ENCODE data around the gene FAM151B. TPM values are rescaled to one million over a fixed set of nuclear protein-coding genes. Genes with fewer than 3 reads are reported as not detected.
A peak's percentile ranks its signal among the peaks of the same experiment; 100 is the strongest.
"Not testable (repeated sequence)": the region's sequence is repeated elsewhere in the genome, so short reads cannot be mapped to it uniquely, and the experiment has no call there.

FAM151B gene
- total RNA-seq, 1 experiment from 2014 or later = 4.3 TPM

GRCh38 chr5:80503641-80504040, 15.7 kb downstream of the FAM151B start:
- DNase-seq (ENCODE audit: low read depth) = no peak

GRCh38 chr5:80504833-80505232, 16.9 kb downstream of the FAM151B start:
- no peak for DNase-seq (ENCODE audit: low read depth)

- DNase-seq (ENCODE audit: low read depth) = no peak
Observed at GRCh38 chr5:80507663-80508062, 19.8 kb downstream of the FAM151B start.

GRCh38 chr5:80508844-80509243, 20.9 kb downstream of the FAM151B start:
- DNase-seq (ENCODE audit: low read depth) = no peak

GRCh38 chr5:80509362-80509761, 21.5 kb downstream of the FAM151B start:
- DNase-seq (ENCODE audit: low read depth) = no peak

GRCh38 chr5:80516826-80517225, 28.9 kb downstream of the FAM151B start:
- DNase-seq (ENCODE audit: low read depth) = peak; percentile 90

GRCh38 chr5:80540691-80541090, 52.8 kb downstream of the FAM151B start:
- no peak for DNase-seq (ENCODE audit: low read depth)

- DNase-seq (ENCODE audit: low read depth) = no peak
Observed at GRCh38 chr5:80541392-80541791, 53.5 kb downstream of the FAM151B start.

- no peak for DNase-seq (ENCODE audit: low read depth)
Observed at GRCh38 chr5:80554646-80555045, 66.7 kb downstream of the FAM151B start.

- no peak for DNase-seq (ENCODE audit: low read depth)
Observed at GRCh38 chr5:80555099-80555498, 67.2 kb downstream of the FAM151B start.

- no peak for DNase-seq (ENCODE audit: low read depth)
Observed at GRCh38 chr5:80559244-80559643, 71.3 kb downstream of the FAM151B start.

- DNase-seq (ENCODE audit: low read depth) = no peak
Observed at GRCh38 chr5:80565330-80565729, 77.4 kb downstream of the FAM151B start.

- DNase-seq (ENCODE audit: low read depth) = no peak
Observed at GRCh38 chr5:80566711-80567259, 78.9 kb downstream of the FAM151B start.

GRCh38 chr5:80568251-80568650, 80.4 kb downstream of the FAM151B start:
- no peak for DNase-seq (ENCODE audit: low read depth)

- no peak for DNase-seq (ENCODE audit: low read depth)
Observed at GRCh38 chr5:80569086-80569960, 81.4 kb downstream of the FAM151B start.

GRCh38 chr5:80569961-80570786, 82.3 kb downstream of the FAM151B start, which contains the start of gene ANKRD34B:
ANKRD34B (minus strand) TSS chr5:80570280; CDS start chr5:80560019, 10,261 bp downstream.
- peak; percentile 25 for DNase-seq (ENCODE audit: low read depth)

GRCh38 chr5:80573062-80573461, 85.2 kb downstream of the FAM151B start:
- no peak for DNase-seq (ENCODE audit: low read depth)

- DNase-seq (ENCODE audit: low read depth) = no peak
Observed at GRCh38 chr5:80576383-80576782, 88.5 kb downstream of the FAM151B start.

- DNase-seq (ENCODE audit: low read depth) = no peak
Observed at GRCh38 chr5:80577707-80578106, 89.8 kb downstream of the FAM151B start.

- DNase-seq (ENCODE audit: low read depth) = no peak
Observed at GRCh38 chr5:80579050-80579449, 91.2 kb downstream of the FAM151B start.

- DNase-seq (ENCODE audit: low read depth) = not testable (repeated sequence)
Observed at GRCh38 chr5:80580291-80580690, 92.4 kb downstream of the FAM151B start.

GRCh38 chr5:80584770-80585169, 96.9 kb downstream of the FAM151B start:
- no peak for DNase-seq (ENCODE audit: low read depth)

Data from Daoy (cell line).